Stimulated activated naive CD4-positive, alpha-beta T cell treated with Interleukin-2 at 50 U/mL for 16 hours (primary cell): Measurements from ENCODE around the gene PCBD1.

Source experiments
- DNase-seq: peaks from one replicate; lab custom pipeline; 2025; lab: John Stamatoyannopoulos, UW

Gene PCBD1

DNA sequence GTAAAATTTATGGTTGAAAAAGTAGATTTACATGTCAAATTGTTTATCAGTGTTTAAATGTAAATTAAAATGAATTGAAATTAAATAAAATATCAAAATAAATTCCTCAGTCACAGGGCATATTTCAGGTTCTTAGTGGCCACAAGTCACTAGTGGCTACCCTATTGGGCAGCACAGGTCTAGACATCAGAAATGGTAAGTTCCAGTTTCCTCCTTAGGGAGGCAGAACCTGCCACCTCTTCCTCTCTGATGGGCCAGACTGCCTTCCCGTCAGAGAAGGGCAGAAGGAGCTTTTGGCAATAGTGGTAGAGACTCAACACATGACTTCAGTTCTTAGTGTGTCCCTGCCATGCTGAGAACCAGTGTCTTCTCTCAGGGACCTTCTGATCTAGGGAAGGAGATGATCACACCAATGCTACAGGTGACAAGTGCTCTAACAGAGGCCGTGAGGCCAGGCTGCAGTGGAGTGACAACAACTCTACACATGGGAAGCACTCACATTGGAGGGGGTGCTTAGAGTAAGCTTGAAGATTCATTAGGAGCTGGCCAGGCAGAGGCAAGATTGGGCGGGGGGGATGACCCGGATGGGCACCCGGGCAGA, 14.4 kb upstream of the PCBD1 start:
- DNase-seq, result no peak

GRCh38 chr10:70901276-70901878, 13.0 kb upstream of the PCBD1 start:
- DNase-seq, result no peak

DNA sequence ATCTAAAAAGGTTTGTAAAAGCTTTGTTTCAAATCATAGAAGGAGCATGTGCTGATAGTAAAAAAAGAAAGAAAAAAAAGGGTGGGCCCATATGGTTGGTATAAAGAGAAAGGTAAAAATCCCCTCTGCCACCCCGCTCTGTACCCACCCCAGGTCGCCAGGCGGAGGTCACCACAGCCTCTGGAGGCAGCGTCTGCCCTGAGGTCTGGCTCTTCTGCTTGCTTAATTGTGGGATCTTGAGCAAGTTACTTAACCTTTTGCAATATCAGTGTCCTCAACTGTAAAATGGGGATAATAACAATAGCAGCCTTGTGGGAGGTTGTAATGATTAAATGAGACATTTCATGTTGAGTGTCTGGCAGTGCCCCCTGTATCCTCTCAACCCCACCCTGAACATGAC, 10.7 kb upstream of the PCBD1 start:
- no peak for DNase-seq

DNA sequence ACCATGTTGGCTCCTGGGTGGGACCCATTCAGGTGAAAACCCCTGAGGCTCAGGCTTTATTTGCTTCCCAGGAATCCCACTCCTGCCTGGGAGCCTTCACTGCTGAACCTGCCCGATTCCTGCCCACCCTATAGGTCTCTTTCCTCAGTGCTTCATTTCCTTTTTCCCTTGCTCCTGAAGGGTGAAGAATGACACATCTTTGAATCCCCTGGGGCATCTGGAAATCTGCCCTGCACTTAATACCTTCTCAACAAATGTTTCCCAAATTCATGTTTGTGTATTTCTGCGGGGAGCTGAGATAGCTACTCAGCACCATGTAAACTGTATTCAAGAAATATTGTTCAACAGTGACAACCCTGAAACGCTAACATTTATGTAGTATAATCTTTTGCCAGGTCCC, 10.3 kb upstream of the PCBD1 start:
- no peak for DNase-seq

DNA sequence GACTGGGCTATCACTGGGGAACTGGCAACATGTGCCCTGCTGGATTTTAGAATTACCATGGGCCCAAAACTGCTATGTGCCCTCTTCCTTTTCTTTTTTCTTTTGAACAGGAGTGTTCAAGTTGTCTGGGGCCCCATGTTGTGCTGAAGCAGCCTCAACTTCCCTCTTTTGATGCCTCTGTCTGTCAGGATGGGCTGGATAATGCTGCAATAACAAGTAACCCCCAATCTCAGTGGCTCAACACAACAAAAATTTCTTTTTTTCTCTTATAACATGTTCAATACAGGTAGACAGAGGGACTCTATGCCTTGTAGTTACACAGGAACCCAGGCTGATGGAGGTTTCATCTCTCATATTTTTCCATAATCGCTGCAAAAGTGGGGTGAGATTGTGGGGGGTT, 8.2 kb upstream of the PCBD1 start:
- no peak for DNase-seq

- no peak for DNase-seq
These were observed 6.1 kb upstream of the PCBD1 start for GRCh38 chr10:70894416-70894815.

DNA sequence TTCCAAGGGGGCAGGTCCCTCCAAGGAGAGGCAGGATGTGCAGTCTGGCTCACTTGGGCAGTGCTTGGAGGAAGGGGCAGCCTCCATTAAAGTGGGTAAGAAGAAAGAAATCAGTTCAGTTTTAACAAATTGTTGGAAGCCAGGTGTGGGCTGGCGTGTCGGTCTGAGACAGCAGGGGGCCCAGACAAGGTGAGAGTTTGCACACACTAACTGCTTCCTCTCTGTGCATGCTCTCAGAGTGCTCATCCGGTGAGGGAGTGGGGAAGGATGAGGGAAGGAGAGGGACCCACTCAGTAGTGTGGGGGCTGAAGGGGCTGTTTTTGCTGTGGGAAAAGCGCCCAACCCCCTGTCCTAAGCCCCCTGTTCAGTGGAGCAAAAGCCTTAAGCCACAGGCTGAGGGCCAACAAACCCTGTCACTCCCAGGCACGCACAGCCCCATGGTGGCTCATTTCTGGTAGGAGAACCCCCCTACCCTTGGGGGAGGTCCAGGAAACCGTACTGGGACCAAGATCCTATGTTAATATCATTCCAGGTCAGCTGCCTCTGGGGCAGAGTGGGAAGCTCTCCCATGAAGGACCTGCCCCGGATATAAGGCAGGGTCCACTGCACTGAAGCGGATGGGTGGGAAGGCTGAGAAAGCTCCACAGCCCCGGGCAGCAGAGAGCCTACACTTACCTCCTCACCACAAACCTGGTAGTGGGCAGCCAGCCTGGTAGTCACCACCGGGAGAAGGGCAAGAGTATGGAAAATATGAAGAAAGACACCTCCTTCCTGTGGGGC, 5.1 kb upstream of the PCBD1 start:
- no peak for DNase-seq

GRCh38 chr10:70892631-70893030, 4.3 kb upstream of the PCBD1 start:
- no peak for DNase-seq

- no peak for DNase-seq
These were observed 3.3 kb upstream of the PCBD1 start for GRCh38 chr10:70891627-70892026.

DNA sequence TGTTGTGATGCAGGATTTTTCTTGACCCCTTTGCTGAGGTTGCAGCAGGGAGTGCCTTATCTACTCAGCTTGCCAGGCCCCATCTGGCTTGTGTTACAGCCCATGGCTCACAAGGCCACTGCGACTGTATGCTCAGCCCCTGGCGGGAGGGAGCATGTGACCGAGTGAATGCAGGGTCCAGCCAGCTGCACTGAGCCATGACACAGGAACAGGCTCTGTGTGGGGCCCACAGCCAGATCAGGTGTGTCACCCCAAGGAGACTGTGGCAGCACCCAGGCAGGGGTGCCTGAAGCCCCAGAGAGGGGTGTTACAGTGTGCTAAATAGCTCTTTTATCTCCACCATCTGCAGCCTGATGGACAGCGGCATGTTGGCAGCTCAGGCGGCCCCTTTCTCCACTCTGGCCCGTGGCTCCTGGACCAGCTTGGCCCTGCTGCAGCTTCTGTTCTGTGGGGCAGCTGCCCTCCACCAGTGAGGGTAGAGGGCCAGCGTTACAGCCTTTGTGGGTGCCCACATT, 2.6 kb upstream of the PCBD1 start:
- no peak for DNase-seq

- no peak for DNase-seq
These were observed 926 bp upstream of the PCBD1 start for GRCh38 chr10:70889291-70889690.

- no peak for DNase-seq
These were observed 1.3 kb downstream of the PCBD1 start for GRCh38 chr10:70886921-70887665.

DNA sequence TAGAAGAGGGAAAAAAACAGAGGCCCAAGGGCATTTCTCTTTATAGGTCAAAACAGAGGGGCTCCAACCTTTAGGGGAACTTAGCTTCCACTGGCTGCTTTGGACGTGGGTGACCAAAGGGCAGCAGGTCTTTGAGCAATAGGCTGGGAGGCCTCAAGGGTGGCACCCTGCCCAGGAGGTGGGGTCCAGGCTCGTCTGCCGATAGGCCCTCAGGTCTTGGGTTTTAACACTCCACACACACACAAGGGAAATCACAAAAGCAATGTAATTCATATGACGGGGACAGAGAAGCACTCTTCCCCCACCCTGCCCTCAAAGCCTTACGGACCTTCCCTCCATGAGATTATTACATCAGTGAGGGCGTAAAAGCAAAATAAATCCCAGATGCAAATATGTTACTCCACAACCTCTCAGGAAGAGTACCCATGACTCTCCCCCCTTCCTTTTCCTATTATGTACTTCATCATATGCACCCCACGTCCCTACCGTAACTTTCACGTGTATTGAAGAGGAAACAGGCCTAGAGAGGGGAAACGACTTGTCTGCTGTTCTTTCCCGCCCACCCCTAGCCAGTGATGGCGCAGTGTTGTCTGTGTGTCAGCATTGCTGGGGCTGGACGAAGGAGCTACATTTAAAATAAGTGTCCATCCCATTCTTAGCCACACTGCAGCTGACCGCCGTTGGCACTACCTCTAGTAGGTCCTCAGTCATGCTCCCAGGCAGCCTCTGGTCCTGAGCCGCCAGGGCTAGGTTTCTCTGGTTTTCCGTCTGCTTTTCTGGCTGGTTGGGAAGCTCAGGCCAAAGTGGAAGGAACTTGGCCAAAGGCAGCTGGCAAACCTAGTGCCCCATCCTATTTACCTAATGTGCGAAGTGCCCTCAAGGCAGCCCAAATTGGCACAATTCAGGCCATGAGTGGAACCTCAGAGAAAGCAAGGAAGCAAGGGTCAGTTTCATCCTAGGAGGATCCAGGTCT, 2.1 kb downstream of the PCBD1 start:
- DNase-seq, result no peak

DNA sequence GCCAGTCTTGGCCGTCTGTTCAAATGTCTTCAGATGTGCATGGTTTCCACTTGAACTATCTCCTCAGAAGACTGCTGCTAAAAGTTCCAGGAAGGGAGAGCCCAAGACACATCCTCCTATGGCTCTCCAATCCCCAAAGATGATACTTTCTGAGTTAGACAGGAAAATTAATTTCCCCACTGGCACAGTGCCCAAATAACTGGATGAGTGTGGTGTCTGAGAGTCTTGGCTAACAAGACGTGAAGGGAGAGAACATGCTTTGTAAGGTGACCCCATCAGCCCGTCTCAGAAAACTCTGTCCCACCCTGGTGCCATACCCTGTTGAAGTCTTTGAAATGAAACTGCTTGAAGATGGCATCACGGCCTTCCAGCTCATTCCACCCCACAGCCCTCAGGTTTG, 2.9 kb downstream of the PCBD1 start:
- DNase-seq, result no peak

DNA sequence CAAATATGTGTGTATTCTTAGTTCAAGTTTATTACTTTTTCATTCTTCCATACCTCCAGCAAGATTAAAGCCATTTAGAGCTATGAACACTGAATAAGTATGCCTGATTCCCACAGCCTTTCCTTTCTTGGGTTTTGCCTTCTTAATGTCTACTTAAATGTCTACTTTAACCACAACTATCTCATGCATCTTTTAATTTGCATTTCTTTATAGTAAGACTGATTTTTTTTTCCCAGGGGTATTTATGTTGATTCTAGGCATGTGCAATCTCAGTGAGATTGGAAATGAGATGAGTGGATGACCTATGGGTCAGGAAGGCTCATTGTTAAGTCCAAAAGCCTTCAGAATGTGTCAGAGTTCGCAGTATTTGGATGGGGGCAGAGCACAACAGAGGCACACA, 3.6 kb downstream of the PCBD1 start:
- DNase-seq, result no peak

GRCh38 chr10:70880077-70880534, 8.3 kb downstream of the PCBD1 start:
- peak; percentile 69 for DNase-seq

DNA sequence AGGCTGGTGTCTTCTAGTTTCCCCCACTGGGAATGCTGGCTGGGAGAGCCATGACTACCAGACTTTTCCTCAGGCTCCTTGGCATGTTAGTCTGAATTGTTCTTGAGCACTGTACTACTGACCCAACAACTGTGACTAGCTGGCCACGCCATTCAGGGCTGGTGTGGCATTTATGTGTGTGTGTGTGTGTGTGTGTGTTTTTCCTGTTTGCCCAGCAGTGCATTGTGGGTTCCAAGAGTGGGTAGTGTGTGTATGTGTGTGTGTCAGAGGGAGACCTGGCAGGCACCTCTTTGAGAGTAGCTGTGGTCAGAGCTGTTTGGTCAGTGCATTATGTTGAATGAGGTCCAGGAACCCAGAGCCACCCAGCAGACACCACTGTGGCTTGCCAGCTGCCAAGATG, 9.2 kb downstream of the PCBD1 start:
- DNase-seq, result no peak

DNA sequence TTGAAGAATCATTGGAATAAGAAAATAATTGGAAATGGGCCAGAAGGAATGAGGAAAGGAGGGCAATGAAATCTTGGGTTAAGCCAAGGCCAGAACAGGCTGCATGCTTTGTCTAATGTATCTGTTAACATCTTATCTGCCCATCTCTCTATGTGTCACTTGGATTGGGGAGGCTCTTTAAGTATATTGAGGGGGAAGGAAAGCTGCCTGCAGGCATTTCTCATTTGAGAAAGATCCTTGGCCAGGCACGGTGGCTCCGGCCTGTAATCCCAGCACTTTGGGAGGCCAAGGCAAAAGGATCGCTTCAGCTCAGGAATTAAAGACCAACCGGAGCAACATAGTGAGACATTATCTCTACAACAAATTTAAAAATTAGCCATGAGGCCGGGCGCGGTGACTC, 14.3 kb downstream of the PCBD1 start:
- DNase-seq, result no peak

- DNase-seq, result no peak
These were observed 16.1 kb downstream of the PCBD1 start for GRCh38 chr10:70872291-70872690.

DNA sequence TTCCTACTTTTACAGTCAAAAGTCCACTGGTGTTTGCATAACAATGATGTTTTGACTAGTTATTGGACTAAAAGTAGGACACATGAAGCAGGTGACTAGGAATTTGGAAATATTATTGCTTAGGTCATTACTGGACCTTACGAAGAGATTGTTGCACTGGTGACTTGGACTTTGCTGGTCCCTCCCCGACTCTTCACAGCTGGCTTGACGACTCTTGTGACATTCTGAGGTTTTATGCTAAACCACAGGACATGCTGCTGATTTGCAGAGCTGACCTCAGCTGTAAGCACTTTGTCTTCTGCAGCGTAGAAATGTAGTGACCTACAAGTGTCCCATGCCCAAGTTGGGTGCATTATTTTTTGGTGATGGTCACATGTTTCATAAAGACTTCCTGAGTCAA, 21.9 kb downstream of the PCBD1 start:
- no peak for DNase-seq

- DNase-seq, result no peak
These were observed 23.4 kb downstream of the PCBD1 start for GRCh38 chr10:70864935-70865334.
